Stimulated activated CD8-positive, alpha-beta memory T cell treated with anti-CD3 and anti-CD28 coated beads, Interleukin-15, amount 100 ng/mL, for 4 hours (primary cell): ENCODE data around the gene DNER.
"Not testable (repeated sequence)": the region's sequence is repeated elsewhere in the genome, so short reads cannot be mapped to it uniquely, and the experiment has no call there.

Source experiments
- DNase-seq, 2 donors: peaks; one replicate each; pipeline ENCODE4 v3.0.0-alpha.2; 2020; ENCODE audit warnings: low read depth in 2 of 2

DNER gene

GRCh38 chr2:229403296-229403695 is 311.1 kb downstream of the DNER start:
- no peak for DNase-seq

- no peak for DNase-seq
Measured at GRCh38 chr2:229401171-229401865, 313.0 kb downstream of the DNER start.

- no peak for DNase-seq
Measured at GRCh38 chr2:229393926-229394325, 320.4 kb downstream of the DNER start.

- no peak for DNase-seq
Measured at GRCh38 chr2:229392196-229392595, 322.2 kb downstream of the DNER start.

- no peak for DNase-seq
Measured at GRCh38 chr2:229388731-229389130, 325.6 kb downstream of the DNER start.

- DNase-seq = no peak
Measured at GRCh38 chr2:229387866-229388265, 326.5 kb downstream of the DNER start.

- DNase-seq = no peak
Measured at GRCh38 chr2:229380101-229380625, 334.2 kb downstream of the DNER start.

GRCh38 chr2:229378386-229378785 is 336.0 kb downstream of the DNER start:
- DNase-seq = no peak

- DNase-seq = no peak
Measured at GRCh38 chr2:229376866-229377265, 337.5 kb downstream of the DNER start.

GRCh38 chr2:229375251-229375650 is 339.1 kb downstream of the DNER start:
- no peak for DNase-seq

- not testable (repeated sequence) for DNase-seq
Measured at GRCh38 chr2:229373311-229373710, 341.0 kb downstream of the DNER start.

- no peak for DNase-seq
Measured at GRCh38 chr2:229372207-229372606, 342.1 kb downstream of the DNER start.

GRCh38 chr2:229371086-229371485 is 343.3 kb downstream of the DNER start:
- no peak for DNase-seq

GRCh38 chr2:229370509-229370908 is 343.8 kb downstream of the DNER start:
- DNase-seq = no peak

- DNase-seq = no peak
Measured at GRCh38 chr2:229363185-229363814, 351.1 kb downstream of the DNER start.

- no peak for DNase-seq
Measured at GRCh38 chr2:229350883-229351282, 363.5 kb downstream of the DNER start.

GRCh38 chr2:229350117-229350805 is 364.1 kb downstream of the DNER start:
- DNase-seq = no peak

- DNase-seq = no peak
Measured at GRCh38 chr2:229348128-229348527, 366.2 kb downstream of the DNER start.

- no peak for DNase-seq
Measured at GRCh38 chr2:229346816-229347540, 367.4 kb downstream of the DNER start.

GRCh38 chr2:229344955-229345354 is 369.4 kb downstream of the DNER start:
- DNase-seq = no peak

GRCh38 chr2:229344151-229344551 is 370.2 kb downstream of the DNER start:
- DNase-seq = no peak

- no peak for DNase-seq
Measured at GRCh38 chr2:229343661-229344060, 370.7 kb downstream of the DNER start.
